ENCODE results near the gene TES.

TES gene

DNA sequence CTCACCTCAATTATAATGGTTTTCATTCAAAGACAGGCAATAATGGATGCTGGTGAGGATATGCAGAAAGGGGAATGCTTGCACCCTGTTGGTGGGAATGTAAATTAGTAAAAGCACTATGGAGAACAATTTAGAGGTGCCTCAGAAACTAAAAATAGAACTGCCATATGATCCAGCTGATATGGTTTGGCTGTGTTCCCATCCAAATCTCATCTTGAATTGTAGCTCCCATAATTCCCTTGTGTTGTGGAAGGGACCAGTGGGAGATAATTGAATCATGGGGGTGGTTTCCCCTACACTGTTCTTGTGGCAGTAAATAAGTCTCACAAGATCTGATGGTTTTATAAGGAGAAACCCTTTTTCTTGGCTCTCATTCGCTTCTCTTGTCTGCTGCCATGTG is 87.7 kb downstream of the TES start:
- in situ Hi-C loops (cut with MboI; ENCODE audit: low sequenced_read_pairs) = no loop called here
- no peak for DNase-seq (ENCODE audit: low spot score in 2 of 2)
- Histone ChIP-seq H3K4me3 (no peak overlapping the region), H3K4me1 (no peaks in the 10 kb centered on the region), H3K9me3 (no peaks in the 10 kb centered on the region), H3K36me3 (replicated peaks) (no peaks in the 10 kb centered on the region), H3K27me3 (ENCODE audit: low read depth) (no peaks in the 10 kb centered on the region)

DNA sequence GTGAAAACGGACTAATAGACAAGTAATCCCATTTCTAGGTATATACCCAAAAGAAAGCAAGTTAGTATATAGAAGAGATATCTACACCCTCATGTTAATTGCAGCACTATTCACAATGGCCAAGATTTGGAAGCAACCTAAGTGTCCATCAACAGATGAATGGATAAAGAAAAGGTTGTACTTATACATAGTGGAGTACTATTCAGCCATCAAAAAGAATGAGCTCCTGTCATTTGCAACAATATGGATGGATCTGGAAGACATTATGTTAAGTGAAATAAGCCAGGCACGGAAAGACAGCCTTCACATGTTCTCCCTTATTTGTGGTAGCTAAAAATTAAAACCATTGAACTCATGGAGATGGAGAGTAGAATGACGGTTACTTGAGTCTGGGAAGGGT is 88.2 kb downstream of the TES start:
- Histone ChIP-seq H3K4me3 (no peak overlapping the region), H3K27me3 (ENCODE audit: low read depth) (no peaks in the 10 kb centered on the region), H3K36me3 (replicated peaks) (no peaks in the 10 kb centered on the region), H3K9me3 (no peaks in the 10 kb centered on the region), H3K4me1 (no peaks in the 10 kb centered on the region)
- DNase-seq (ENCODE audit: low spot score in 2 of 2) = no peak
- in situ Hi-C loops (cut with MboI; ENCODE audit: low sequenced_read_pairs) = no loop called here

DNA sequence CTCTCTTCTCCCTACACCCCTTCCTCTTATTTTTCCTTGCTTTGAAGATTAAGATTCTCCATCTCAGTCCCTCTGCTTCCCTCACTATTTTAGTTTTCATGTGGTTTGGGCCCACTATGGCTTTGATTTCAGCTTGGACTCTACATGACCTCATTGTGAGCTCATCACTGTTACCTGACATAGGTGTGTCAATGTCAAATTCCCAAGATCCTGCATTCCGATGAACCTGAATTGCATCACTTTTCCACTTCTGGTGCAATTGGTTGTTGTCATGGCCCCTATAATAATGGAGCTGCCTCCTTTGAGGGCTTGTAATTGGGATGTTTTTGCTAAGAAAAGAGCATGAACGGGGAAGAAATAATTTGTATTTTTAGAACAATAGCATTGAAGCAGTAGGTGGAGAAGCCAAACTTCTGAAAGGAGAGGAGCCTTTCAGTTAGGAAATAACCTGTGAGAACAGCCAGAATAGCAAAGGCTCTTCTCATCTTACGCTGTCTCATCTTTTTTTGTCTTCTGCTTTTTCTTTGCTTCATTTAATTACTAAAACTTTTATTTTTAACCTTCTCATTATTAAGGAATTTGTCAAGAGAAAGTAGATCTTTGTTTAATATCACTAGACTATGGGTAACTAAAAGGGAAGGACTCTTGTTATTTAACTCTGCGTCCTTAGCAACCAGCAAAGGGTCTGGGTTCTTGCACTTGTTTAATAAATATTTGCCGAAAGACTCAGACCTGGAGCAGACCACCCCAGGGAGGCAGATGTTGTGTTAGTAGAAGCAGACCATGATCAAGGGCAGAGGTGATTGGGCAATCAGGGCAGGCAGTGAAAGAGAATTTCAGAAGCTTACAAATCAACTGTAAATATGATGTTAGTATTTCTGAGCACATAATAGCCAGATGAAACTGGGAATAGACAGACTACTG is 95.4 kb downstream of the TES start:
- in situ Hi-C loops (cut with MboI; ENCODE audit: low sequenced_read_pairs) = no loop called here
- Histone ChIP-seq H3K9me3 (no peaks in the 10 kb centered on the region), H3K4me1 (no peaks in the 10 kb centered on the region), H3K27me3 (ENCODE audit: low read depth) (peaks cover 9% of the 10 kb centered on the region), H3K36me3 (replicated peaks) (no peaks in the 10 kb centered on the region), H3K4me3 (no peak overlapping the region)
- no peak for DNase-seq (ENCODE audit: low spot score in 2 of 2)

DNA sequence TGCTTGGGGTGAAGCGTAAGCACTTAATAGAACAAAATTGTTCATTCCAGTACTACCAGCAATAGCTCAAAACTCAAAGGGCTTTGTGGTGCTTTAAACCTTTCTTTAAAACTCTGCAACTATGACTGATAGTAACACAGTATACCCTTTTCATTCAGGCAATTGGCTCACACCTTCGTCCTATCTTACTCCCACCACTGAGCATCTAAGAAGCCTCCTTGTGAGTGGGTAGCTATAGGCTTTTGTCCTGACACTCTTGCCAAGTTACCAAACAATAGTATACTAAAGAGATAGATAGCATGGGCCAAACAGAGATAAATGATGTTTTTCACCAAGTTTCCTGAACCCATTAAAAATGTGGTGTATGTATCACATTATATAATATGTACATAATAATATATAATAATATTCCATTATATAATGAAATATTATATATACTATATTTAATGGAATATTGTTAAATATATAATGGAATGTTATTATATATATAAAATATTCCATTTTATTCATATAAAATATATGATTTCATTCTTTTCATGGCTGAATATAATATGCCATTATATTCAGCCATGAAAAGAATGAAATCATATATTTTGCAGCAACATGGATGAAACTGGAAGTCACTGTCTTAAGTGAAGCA is 96.2 kb downstream of the TES start:
- Histone ChIP-seq H3K4me3 (no peak overlapping the region), H3K27me3 (ENCODE audit: low read depth) (peaks cover 9% of the 10 kb centered on the region), H3K4me1 (no peaks in the 10 kb centered on the region), H3K36me3 (replicated peaks) (no peaks in the 10 kb centered on the region), H3K9me3 (no peaks in the 10 kb centered on the region)
- in situ Hi-C loops (cut with MboI; ENCODE audit: low sequenced_read_pairs) = no loop called here
- DNase-seq (ENCODE audit: low spot score in 2 of 2) = no peak

DNA sequence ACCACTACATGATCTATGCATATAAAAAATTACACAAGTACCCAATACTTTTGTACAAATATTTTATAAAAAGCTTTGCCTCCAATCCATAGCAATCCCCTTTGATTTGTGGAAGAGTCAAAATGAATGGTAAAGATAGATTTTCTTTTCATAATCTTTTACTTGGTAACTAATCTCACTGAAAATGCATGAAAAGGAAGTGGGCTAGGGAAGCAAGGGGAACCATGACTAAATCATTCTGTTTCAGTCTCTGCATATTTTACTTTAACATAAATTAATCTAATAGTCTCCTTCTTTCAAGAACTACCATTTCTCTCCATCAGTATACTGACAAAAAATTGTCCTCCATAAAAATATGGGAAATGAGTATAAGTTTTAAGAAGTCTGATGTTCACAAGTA is 96.9 kb downstream of the TES start:
- no peaks in the 10 kb centered on the region for H3K36me3 ChIP-seq (replicated peaks)
- no peaks in the 10 kb centered on the region for H3K4me1 ChIP-seq
- no peak for DNase-seq (ENCODE audit: low spot score in 2 of 2)
- H3K4me3 ChIP-seq = no peak overlapping the region
- H3K27me3 ChIP-seq (ENCODE audit: low read depth) = peaks cover 9% of the 10 kb centered on the region
- in situ Hi-C loops (cut with MboI; ENCODE audit: low sequenced_read_pairs) = no loop called here
- H3K9me3 ChIP-seq = no peaks in the 10 kb centered on the region
